ENCODE results near the gene PPARA.
A peak's percentile ranks its signal among the peaks of the same experiment; 100 is the strongest.

Gene PPARA

GRCh38 chr22:46225631-46226030, 75.3 kb downstream of the PPARA start:
- H3K4me3 ChIP-seq (ENCODE audit: low read length in 2 of 2), result peak overlapping the region in 1 of 2 donors; percentile 69
- H3K27ac ChIP-seq (replicated peaks; ENCODE audit: low read length), result no peak overlapping the region
- H4K8ac ChIP-seq (ENCODE audit: low read depth, low read length), result peak overlapping the region; percentile 83
- H3K9me3 ChIP-seq (replicated peaks in 1 of 2; ENCODE audit: control insufficient read depth in 2 of 2, insufficient read depth in 1 of 2, low read depth in 1 of 2, low read length in 2 of 2), result peaks cover 0 to 6% of the 10 kb centered on the region in 2 donors
- no peak overlapping the region for H3K18ac ChIP-seq (ENCODE audit: low read length)
- peaks cover 0 to 6% (median 0%) of the 10 kb centered on the region in 3 experiments for H3K27me3 ChIP-seq (ENCODE audit: control insufficient read depth in 3 of 3, insufficient read depth in 3 of 3, low read depth in 1 of 3, low read length in 3 of 3)
- peak overlapping the region; percentile 73 for H3K9ac ChIP-seq (ENCODE audit: low read depth, low read length, poor library complexity)
- H3K14ac ChIP-seq (ENCODE audit: low read length), result peak overlapping the region; percentile 83
- H3K79me1 ChIP-seq (ENCODE audit: low read depth, low read length), result no peaks in the 10 kb centered on the region
- no peak overlapping the region for H2BK120ac ChIP-seq (ENCODE audit: low read depth, low read length)
- H3K4me1 ChIP-seq (ENCODE audit: control insufficient read depth in 2 of 2, insufficient read depth in 1 of 2, low read depth in 1 of 2, low read length in 2 of 2), result peaks cover 1 to 4% of the 10 kb centered on the region in 2 donors
- H3K36me3 ChIP-seq (replicated peaks in 1 of 2; ENCODE audit: control insufficient read depth in 2 of 2, insufficient read depth in 2 of 2, low read length in 2 of 2), result peaks cover 0 to 6% of the 10 kb centered on the region in 2 donors
- H3K4ac ChIP-seq (ENCODE audit: low read length), result peak overlapping the region; percentile 20
- no peak overlapping the region for H3K4me2 ChIP-seq (ENCODE audit: insufficient read depth, low read length, poor library complexity, severe bottlenecking)
- peak overlapping the region; percentile 46 for H3K23ac ChIP-seq (ENCODE audit: low read depth, low read length, poor library complexity)
- H2BK15ac ChIP-seq (ENCODE audit: low read length), result no peak overlapping the region
- no peak for DNase-seq (ENCODE audit: low spot score)
- H2AK5ac ChIP-seq (ENCODE audit: low read depth, low read length), result no peak overlapping the region
- no CpG with 5 or more reads among the region's 7 CpGs for WGBS, 2 donors (ENCODE audit: extremely low coverage in 2 of 2, insufficient read length in 2 of 2, insufficient replicate concordance in 1 of 2)
- no peak overlapping the region for H2BK12ac ChIP-seq (ENCODE audit: low read length)
- H2BK5ac ChIP-seq (ENCODE audit: low read length), result no peak overlapping the region
- no peak overlapping the region for H4K91ac ChIP-seq (ENCODE audit: low read depth, low read length, poor library complexity)
- H2AFZ ChIP-seq (ENCODE audit: low read length), result no peak overlapping the region

GRCh38 chr22:46226577-46226976, 76.3 kb downstream of the PPARA start:
- Histone ChIP-seq H3K4me3 (ENCODE audit: low read length in 2 of 2) (no peak overlapping the region), H3K14ac (ENCODE audit: low read length) (no peak overlapping the region), H3K4me1 (ENCODE audit: control insufficient read depth in 2 of 2, insufficient read depth in 1 of 2, low read depth in 1 of 2, low read length in 2 of 2) (peaks cover 1 to 4% of the 10 kb centered on the region in 2 donors), H2BK15ac (ENCODE audit: low read length) (no peak overlapping the region), H3K27me3 (ENCODE audit: control insufficient read depth in 3 of 3, insufficient read depth in 3 of 3, low read depth in 1 of 3, low read length in 3 of 3) (peaks cover 0 to 6% (median 0%) of the 10 kb centered on the region in 3 experiments), H3K4me2 (ENCODE audit: insufficient read depth, low read length, poor library complexity, severe bottlenecking) (no peak overlapping the region), H2BK12ac (ENCODE audit: low read length) (no peak overlapping the region), H3K23ac (ENCODE audit: low read depth, low read length, poor library complexity) (no peak overlapping the region), H3K4ac (ENCODE audit: low read length) (no peak overlapping the region), H3K79me1 (ENCODE audit: low read depth, low read length) (no peaks in the 10 kb centered on the region), H3K9me3 (replicated peaks in 1 of 2; ENCODE audit: control insufficient read depth in 2 of 2, insufficient read depth in 1 of 2, low read depth in 1 of 2, low read length in 2 of 2) (peaks cover 0 to 6% of the 10 kb centered on the region in 2 donors), H2BK120ac (ENCODE audit: low read depth, low read length) (no peak overlapping the region), H3K27ac (replicated peaks; ENCODE audit: low read length) (no peak overlapping the region), H3K9ac (ENCODE audit: low read depth, low read length, poor library complexity) (no peak overlapping the region), H4K91ac (ENCODE audit: low read depth, low read length, poor library complexity) (no peak overlapping the region), H2AK5ac (ENCODE audit: low read depth, low read length) (no peak overlapping the region), H4K8ac (ENCODE audit: low read depth, low read length) (no peak overlapping the region), H2BK5ac (ENCODE audit: low read length) (no peak overlapping the region), H3K36me3 (replicated peaks in 1 of 2; ENCODE audit: control insufficient read depth in 2 of 2, insufficient read depth in 2 of 2, low read length in 2 of 2) (peaks cover 0 to 6% of the 10 kb centered on the region in 2 donors), H2AFZ (ENCODE audit: low read length) (no peak overlapping the region), H3K18ac (ENCODE audit: low read length) (no peak overlapping the region)
- no peak for DNase-seq (ENCODE audit: low spot score)
- WGBS, 2 donors (ENCODE audit: extremely low coverage in 2 of 2, insufficient read length in 2 of 2, insufficient replicate concordance in 1 of 2), result no CpG with 5 or more reads among the region's 7 CpGs

DNA sequence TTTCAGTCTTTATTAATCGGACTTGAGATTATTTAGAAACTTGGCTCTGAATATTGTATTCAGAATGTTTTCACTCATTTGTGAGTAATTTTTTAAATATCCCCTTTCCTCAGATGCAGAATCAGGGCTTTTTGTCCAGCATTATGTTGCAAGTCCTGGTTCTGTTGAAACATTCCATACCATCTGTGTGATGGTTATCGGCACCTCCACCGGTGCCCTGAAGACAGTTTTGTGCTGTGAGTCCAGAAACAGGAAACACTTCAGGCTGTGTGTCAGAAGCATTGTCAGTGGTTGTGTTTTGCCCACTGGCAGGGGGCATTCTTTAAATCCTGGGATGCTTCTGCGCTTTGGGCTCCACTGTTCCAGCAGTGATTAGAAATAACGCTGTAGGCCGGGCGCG, 79.4 kb downstream of the PPARA start:
- no peak overlapping the region for H3K23ac ChIP-seq (ENCODE audit: low read depth, low read length, poor library complexity)
- no peak overlapping the region for H2BK5ac ChIP-seq (ENCODE audit: low read length)
- peaks cover 0 to 6% of the 10 kb centered on the region in 2 donors for H3K36me3 ChIP-seq (replicated peaks in 1 of 2; ENCODE audit: control insufficient read depth in 2 of 2, insufficient read depth in 2 of 2, low read length in 2 of 2)
- peaks cover 0 to 6% of the 10 kb centered on the region in 2 donors for H3K9me3 ChIP-seq (replicated peaks in 1 of 2; ENCODE audit: control insufficient read depth in 2 of 2, insufficient read depth in 1 of 2, low read depth in 1 of 2, low read length in 2 of 2)
- H3K18ac ChIP-seq (ENCODE audit: low read length), result no peak overlapping the region
- no CpG with 5 or more reads among the region's 8 CpGs for WGBS, 2 donors (ENCODE audit: extremely low coverage in 2 of 2, insufficient read length in 2 of 2, insufficient replicate concordance in 1 of 2)
- H2AK5ac ChIP-seq (ENCODE audit: low read depth, low read length), result no peak overlapping the region
- H3K4me2 ChIP-seq (ENCODE audit: insufficient read depth, low read length, poor library complexity, severe bottlenecking), result no peak overlapping the region
- peaks cover 0 to 1% of the 10 kb centered on the region in 2 donors for H3K4me1 ChIP-seq (ENCODE audit: control insufficient read depth in 2 of 2, insufficient read depth in 1 of 2, low read depth in 1 of 2, low read length in 2 of 2)
- no peak overlapping the region for H3K27ac ChIP-seq (replicated peaks; ENCODE audit: low read length)
- no peak overlapping the region for H3K4ac ChIP-seq (ENCODE audit: low read length)
- H2AFZ ChIP-seq (ENCODE audit: low read length), result no peak overlapping the region
- no peak overlapping the region for H4K91ac ChIP-seq (ENCODE audit: low read depth, low read length, poor library complexity)
- H3K4me3 ChIP-seq (ENCODE audit: low read length in 2 of 2), result no peak overlapping the region
- H3K79me1 ChIP-seq (ENCODE audit: low read depth, low read length), result no peaks in the 10 kb centered on the region
- no peak overlapping the region for H2BK120ac ChIP-seq (ENCODE audit: low read depth, low read length)
- H2BK12ac ChIP-seq (ENCODE audit: low read length), result no peak overlapping the region
- H2BK15ac ChIP-seq (ENCODE audit: low read length), result no peak overlapping the region
- H3K14ac ChIP-seq (ENCODE audit: low read length), result no peak overlapping the region
- H3K27me3 ChIP-seq (ENCODE audit: control insufficient read depth in 3 of 3, insufficient read depth in 3 of 3, low read depth in 1 of 3, low read length in 3 of 3), result peaks cover 0 to 6% (median 0%) of the 10 kb centered on the region in 3 experiments
- DNase-seq (ENCODE audit: low spot score), result no peak
- H4K8ac ChIP-seq (ENCODE audit: low read depth, low read length), result no peak overlapping the region
- no peak overlapping the region for H3K9ac ChIP-seq (ENCODE audit: low read depth, low read length, poor library complexity)

GRCh38 chr22:46230262-46230901, 80.1 kb downstream of the PPARA start:
- Histone ChIP-seq H3K9me3 (replicated peaks in 1 of 2; ENCODE audit: control insufficient read depth in 2 of 2, insufficient read depth in 1 of 2, low read depth in 1 of 2, low read length in 2 of 2) (peaks cover 0 to 5% of the 10 kb centered on the region in 2 donors), H3K14ac (ENCODE audit: low read length) (no peak overlapping the region), H4K91ac (ENCODE audit: low read depth, low read length, poor library complexity) (no peak overlapping the region), H4K8ac (ENCODE audit: low read depth, low read length) (no peak overlapping the region), H3K27ac (replicated peaks; ENCODE audit: low read length) (no peak overlapping the region), H2BK5ac (ENCODE audit: low read length) (no peak overlapping the region), H2BK15ac (ENCODE audit: low read length) (no peak overlapping the region), H3K23ac (ENCODE audit: low read depth, low read length, poor library complexity) (no peak overlapping the region), H3K4me3 (ENCODE audit: low read length in 2 of 2) (no peak overlapping the region), H3K27me3 (ENCODE audit: control insufficient read depth in 3 of 3, insufficient read depth in 3 of 3, low read depth in 1 of 3, low read length in 3 of 3) (peaks cover 0 to 5% (median 0%) of the 10 kb centered on the region in 3 experiments), H3K79me1 (ENCODE audit: low read depth, low read length) (no peaks in the 10 kb centered on the region), H2AFZ (ENCODE audit: low read length) (no peak overlapping the region), H3K9ac (ENCODE audit: low read depth, low read length, poor library complexity) (no peak overlapping the region), H2BK120ac (ENCODE audit: low read depth, low read length) (no peak overlapping the region), H3K4ac (ENCODE audit: low read length) (no peak overlapping the region), H3K4me1 (ENCODE audit: control insufficient read depth in 2 of 2, insufficient read depth in 1 of 2, low read depth in 1 of 2, low read length in 2 of 2) (peaks cover 0 to under 1% of the 10 kb centered on the region in 2 donors), H2AK5ac (ENCODE audit: low read depth, low read length) (no peak overlapping the region), H3K18ac (ENCODE audit: low read length) (no peak overlapping the region), H2BK12ac (ENCODE audit: low read length) (no peak overlapping the region), H3K36me3 (replicated peaks in 1 of 2; ENCODE audit: control insufficient read depth in 2 of 2, insufficient read depth in 2 of 2, low read length in 2 of 2) (peaks cover 0 to 5% of the 10 kb centered on the region in 2 donors), H3K4me2 (ENCODE audit: insufficient read depth, low read length, poor library complexity, severe bottlenecking) (no peak overlapping the region)
- no CpG with 5 or more reads among the region's 13 CpGs for WGBS, 2 donors (ENCODE audit: extremely low coverage in 2 of 2, insufficient read length in 2 of 2, insufficient replicate concordance in 1 of 2)
- no peak for DNase-seq (ENCODE audit: low spot score)
